ENCODE data around the gene GATA6. TPM values are rescaled to one million over a fixed set of nuclear protein-coding genes. Genes with fewer than 3 reads are reported as not detected.

GATA6 gene
- polyA plus RNA-seq, 1 donor (not counting 4 experiments of a cell fraction or from before 2014, with no cell fraction given): 0.37 TPM

DNA sequence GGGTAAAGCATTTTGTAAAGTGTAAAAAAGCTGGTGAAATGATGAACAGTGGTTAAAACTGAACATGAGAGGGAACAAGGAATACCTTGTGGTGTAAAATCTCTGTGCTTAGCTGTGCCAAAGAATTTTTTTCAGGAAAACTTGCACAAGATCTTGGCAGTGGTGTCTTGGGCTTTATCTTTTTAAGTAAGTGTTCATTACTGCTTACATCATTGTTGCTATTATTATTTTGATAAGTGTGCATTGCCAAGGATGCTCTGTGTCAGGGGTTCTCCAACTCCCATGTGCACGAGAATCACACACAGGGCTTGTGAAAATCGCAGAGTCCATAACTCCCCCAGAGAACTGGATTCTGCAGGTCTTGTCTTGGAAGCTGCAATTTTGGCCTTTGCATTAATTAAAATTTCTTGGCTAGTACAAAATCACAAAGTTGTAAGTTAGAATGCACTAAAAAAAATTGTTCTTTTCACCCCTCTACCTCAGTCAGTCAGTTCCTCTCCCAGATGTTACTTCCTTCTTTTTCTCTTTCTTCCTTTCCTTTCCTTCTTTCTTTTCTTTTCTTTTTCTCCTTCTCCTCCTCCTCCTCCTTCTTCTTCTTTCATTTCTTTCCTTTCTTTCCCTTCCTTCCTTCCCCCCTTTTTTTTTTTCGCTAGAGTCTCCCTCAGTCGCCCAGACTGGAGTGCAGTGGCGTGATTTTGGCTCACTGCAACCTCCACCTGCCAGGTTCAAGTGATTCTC lies 37.8 kb downstream of the GATA6 start:
- Histone ChIP-seq H3K4me1 (ENCODE audit: control insufficient read depth, extremely low read depth, insufficient read depth, low read length) (no peaks in the 10 kb centered on the region), H3K9me1 (ENCODE audit: control insufficient read depth, extremely low read depth, insufficient read depth, low read length) (no peaks in the 10 kb centered on the region), H4K20me1 (ENCODE audit: control insufficient read depth, extremely low read depth, insufficient read depth, low read length) (no peaks in the 10 kb centered on the region), H3K27me3 (ENCODE audit: control insufficient read depth, extremely low read depth, insufficient read depth, low read length) (peaks cover 7% of the 10 kb centered on the region), H3K36me3 (ENCODE audit: control insufficient read depth in 2 of 2, extremely low read depth in 1 of 2, insufficient read depth in 2 of 2, low read length in 2 of 2) (no peaks in the 10 kb centered on the region), H3K9ac (ENCODE audit: control insufficient read depth, extremely low read depth, insufficient read depth, low read length) (no peak overlapping the region), H2AFZ (ENCODE audit: control insufficient read depth, low read length) (no peak overlapping the region), H3K4me2 (ENCODE audit: control insufficient read depth, extremely low read depth, insufficient read depth, low read depth, low read length) (no peak overlapping the region), H3K4me3 (ENCODE audit: control insufficient read depth in 2 of 3, extremely low read depth in 1 of 3, insufficient read depth in 2 of 3, low read depth in 1 of 3, low read length in 3 of 3) (no peak overlapping the region), H3K79me2 (ENCODE audit: control insufficient read depth, insufficient read depth, low read length) (no peaks in the 10 kb centered on the region), H3K9me3 (ENCODE audit: control insufficient read depth, low read depth, low read length) (no peaks in the 10 kb centered on the region), H3K27ac (ENCODE audit: control insufficient read depth, insufficient read depth, low read length) (no peak overlapping the region)
- TF ChIP-seq CTCF (optimal IDR thresholded peaks at IDR 0.05 in 1 of 3, IDR thresholded peaks at IDR 0.05 in 1 of 3, conservative IDR thresholded peaks at IDR 0.05 in 1 of 3; ENCODE audit: extremely low read depth in 1 of 3, insufficient read depth in 2 of 3, low read length in 3 of 3): no peak
- no peak for TF ChIP-seq EZH2 (IDR thresholded peaks at IDR 0.05; ENCODE audit: low read length)
- dilution Hi-C loops (cut with MboI; ENCODE audit: extremely low pct_ligation_motif_present, low sequenced_read_pairs): no loop called here
- FAIRE-seq (no peak), DNase-seq (ENCODE audit: low read depth, low spot score) (no peak)

DNA sequence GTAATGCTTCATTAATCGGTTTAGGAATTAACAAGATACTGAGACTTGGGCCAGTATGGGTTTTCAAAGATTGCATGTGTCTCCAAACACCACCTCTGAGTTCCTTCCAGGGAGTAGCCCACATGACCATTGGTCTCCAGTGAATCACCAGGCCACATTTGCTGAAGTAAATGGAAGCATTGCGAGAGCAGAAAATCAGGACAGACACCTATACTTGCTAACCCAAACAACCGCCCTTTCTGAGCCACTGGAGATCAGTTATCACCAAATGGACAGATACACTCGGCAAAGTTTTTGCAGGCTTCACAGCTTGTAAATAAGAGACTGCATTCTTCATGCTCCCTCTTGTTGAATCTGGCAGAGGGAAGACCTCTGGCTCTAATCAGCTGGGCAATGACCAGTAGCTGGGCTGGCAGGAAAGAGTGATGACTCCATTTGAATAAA lies 40.9 kb downstream of the GATA6 start:
- H3K27me3 ChIP-seq (ENCODE audit: control insufficient read depth, extremely low read depth, insufficient read depth, low read length): peaks cover 4% of the 10 kb centered on the region
- no peaks in the 10 kb centered on the region for H4K20me1 ChIP-seq (ENCODE audit: control insufficient read depth, extremely low read depth, insufficient read depth, low read length)
- peaks cover 15% of the 10 kb centered on the region for H3K4me1 ChIP-seq (ENCODE audit: control insufficient read depth, extremely low read depth, insufficient read depth, low read length)
- no peak overlapping the region for H2AFZ ChIP-seq (ENCODE audit: control insufficient read depth, low read length)
- H3K4me3 ChIP-seq (ENCODE audit: control insufficient read depth in 2 of 3, extremely low read depth in 1 of 3, insufficient read depth in 2 of 3, low read depth in 1 of 3, low read length in 3 of 3): no peak overlapping the region
- no peaks in the 10 kb centered on the region for H3K9me3 ChIP-seq (ENCODE audit: control insufficient read depth, low read depth, low read length)
- FAIRE-seq (no peak), DNase-seq (ENCODE audit: low read depth, low spot score) (no peak)
- no peak overlapping the region for H3K4me2 ChIP-seq (ENCODE audit: control insufficient read depth, extremely low read depth, insufficient read depth, low read depth, low read length)
- H3K27ac ChIP-seq (ENCODE audit: control insufficient read depth, insufficient read depth, low read length): no peak overlapping the region
- no peak overlapping the region for H3K9ac ChIP-seq (ENCODE audit: control insufficient read depth, extremely low read depth, insufficient read depth, low read length)
- H3K79me2 ChIP-seq (ENCODE audit: control insufficient read depth, insufficient read depth, low read length): no peaks in the 10 kb centered on the region
- dilution Hi-C loops (cut with MboI; ENCODE audit: extremely low pct_ligation_motif_present, low sequenced_read_pairs): no loop called here
- no peaks in the 10 kb centered on the region for H3K9me1 ChIP-seq (ENCODE audit: control insufficient read depth, extremely low read depth, insufficient read depth, low read length)
- TF ChIP-seq EZH2 (IDR thresholded peaks at IDR 0.05; ENCODE audit: low read length) (no peak), CTCF (optimal IDR thresholded peaks at IDR 0.05 in 1 of 3, IDR thresholded peaks at IDR 0.05 in 1 of 3, conservative IDR thresholded peaks at IDR 0.05 in 1 of 3; ENCODE audit: extremely low read depth in 1 of 3, insufficient read depth in 2 of 3, low read length in 3 of 3) (no peak)
- no peaks in the 10 kb centered on the region for H3K36me3 ChIP-seq (ENCODE audit: control insufficient read depth in 2 of 2, extremely low read depth in 1 of 2, insufficient read depth in 2 of 2, low read length in 2 of 2)

All from keratinocyte (primary cell).